ENCODE measurements around the gene PAFAH1B2. TPM values are rescaled to one million over a fixed set of nuclear protein-coding genes. Genes with fewer than 3 reads are reported as not detected.

The PAFAH1B2 gene
- total RNA-seq, 4 donors from 2014 or later, result 25.8 to 52.3 (median 35.2) TPM

DNA sequence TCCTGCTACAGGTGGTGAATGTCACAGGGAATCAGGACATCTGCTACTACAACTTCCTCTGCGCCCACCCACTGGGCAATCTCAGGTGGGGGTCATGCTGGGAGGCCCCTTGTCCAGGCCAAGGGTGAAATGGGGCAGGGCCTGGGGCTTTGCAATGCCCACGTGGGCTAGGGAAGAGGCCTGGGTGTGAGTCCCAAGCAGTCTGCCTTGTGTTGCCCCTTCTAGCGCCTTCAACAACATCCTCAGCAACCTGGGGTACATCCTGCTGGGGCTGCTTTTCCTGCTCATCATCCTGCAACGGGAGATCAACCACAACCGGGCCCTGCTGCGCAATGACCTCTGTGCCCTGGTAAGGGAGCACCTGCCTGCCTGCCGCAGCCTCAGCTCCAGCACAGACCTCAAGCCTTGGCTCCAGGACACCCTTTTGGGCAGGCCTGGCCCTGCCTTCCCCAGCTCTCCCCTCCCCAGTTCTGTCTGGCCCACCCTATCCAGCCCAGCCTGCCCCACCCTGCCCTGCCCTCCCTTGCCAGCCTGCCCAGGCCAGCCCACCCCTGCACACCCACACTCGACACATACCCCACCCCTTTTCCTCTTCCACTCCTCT lies 46.0 kb downstream of the PAFAH1B2 start:
- TF ChIP-seq, protein P1, sequence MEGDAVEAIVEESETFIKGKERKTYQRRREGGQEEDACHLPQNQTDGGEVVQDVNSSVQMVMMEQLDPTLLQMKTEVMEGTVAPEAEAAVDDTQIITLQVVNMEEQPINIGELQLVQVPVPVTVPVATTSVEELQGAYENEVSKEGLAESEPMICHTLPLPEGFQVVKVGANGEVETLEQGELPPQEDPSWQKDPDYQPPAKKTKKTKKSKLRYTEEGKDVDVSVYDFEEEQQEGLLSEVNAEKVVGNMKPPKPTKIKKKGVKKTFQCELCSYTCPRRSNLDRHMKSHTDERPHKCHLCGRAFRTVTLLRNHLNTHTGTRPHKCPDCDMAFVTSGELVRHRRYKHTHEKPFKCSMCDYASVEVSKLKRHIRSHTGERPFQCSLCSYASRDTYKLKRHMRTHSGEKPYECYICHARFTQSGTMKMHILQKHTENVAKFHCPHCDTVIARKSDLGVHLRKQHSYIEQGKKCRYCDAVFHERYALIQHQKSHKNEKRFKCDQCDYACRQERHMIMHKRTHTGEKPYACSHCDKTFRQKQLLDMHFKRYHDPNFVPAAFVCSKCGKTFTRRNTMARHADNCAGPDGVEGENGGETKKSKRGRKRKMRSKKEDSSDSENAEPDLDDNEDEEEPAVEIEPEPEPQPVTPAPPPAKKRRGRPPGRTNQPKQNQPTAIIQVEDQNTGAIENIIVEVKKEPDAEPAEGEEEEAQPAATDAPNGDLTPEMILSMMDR (IDR thresholded peaks at IDR 0.05 in 4 of 5, conservative IDR thresholded peaks at IDR 0.05 in 1 of 5), result no peak
- no peak for TF ChIP-seq POLR2A (IDR thresholded peaks at IDR 0.05)

DNA sequence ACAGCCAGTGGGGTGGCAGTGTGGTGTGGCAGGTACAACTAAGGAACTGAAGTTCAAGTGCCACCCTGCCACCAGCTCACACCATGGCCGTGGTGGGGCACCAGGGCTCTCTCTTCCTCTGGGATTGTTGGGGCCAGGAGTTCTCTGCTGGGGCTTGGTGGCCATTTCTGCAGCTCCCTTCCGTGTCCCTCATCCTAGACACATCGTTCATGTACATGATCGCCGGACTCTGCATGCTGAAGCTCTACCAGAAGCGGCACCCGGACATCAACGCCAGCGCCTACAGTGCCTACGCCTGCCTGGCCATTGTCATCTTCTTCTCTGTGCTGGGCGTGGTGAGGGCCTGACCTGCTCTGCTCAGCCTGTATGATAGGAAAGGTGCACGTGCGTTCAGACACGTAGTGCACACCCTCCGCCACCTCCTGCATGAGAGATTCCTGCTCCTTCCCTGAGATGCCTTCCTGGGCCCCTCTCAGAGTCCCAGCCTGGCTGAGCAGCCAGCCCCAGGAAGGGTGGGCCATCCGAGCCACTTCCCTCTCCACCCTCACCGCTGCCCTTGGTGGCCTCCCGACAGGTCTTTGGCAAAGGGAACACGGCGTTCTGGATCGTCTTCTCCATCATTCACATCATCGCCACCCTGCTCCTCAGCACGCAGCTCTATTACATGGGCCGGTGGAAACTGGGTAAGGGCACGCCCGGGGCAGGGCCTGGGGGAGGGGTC lies 47.8 kb downstream of the PAFAH1B2 start:
- DNase-seq (peak in 1 of 2 donors; percentile 9), ATAC-seq (no peak)
- H3K27ac ChIP-seq, result no peak overlapping the region
- in situ Hi-C loops (cut with MboI; ENCODE audit: low sequenced_read_pairs in 4 of 4), result no loop called here
- H3K4me3 ChIP-seq, result no peak overlapping the region
- intact Hi-C loops (cut with DNase I; ENCODE audit: low total_unique reads), result no loop called here
- H3K36me3 ChIP-seq, result peaks cover 0 to 76% of the 10 kb centered on the region in 2 donors
- H3K9me3 ChIP-seq, result no peaks in the 10 kb centered on the region
- H3K27me3 ChIP-seq, result no peaks in the 10 kb centered on the region
- TF ChIP-seq, protein P1 (IDR thresholded peaks at IDR 0.05 in 4 of 5, conservative IDR thresholded peaks at IDR 0.05 in 1 of 5), result no peak
- no peak for TF ChIP-seq POLR2A (IDR thresholded peaks at IDR 0.05)
- peaks cover 7 to 9% of the 10 kb centered on the region in 2 donors for H3K4me1 ChIP-seq

More for the DNA sequence above, 46.0 kb downstream of the PAFAH1B2 start:
- ATAC-seq (no peak), DNase-seq (no peak)
- no peaks in the 10 kb centered on the region for H3K27me3 ChIP-seq
- in situ Hi-C loops (cut with MboI; ENCODE audit: low sequenced_read_pairs in 4 of 4) (no loop called here), intact Hi-C loops (cut with DNase I; ENCODE audit: low total_unique reads) (no loop called here)
- peaks cover 7 to 9% of the 10 kb centered on the region in 2 donors for H3K4me1 ChIP-seq
- H3K9me3 ChIP-seq, result no peaks in the 10 kb centered on the region
- H3K36me3 ChIP-seq, result peaks cover 0 to 76% of the 10 kb centered on the region in 2 donors
- no peak overlapping the region for H3K4me3 ChIP-seq
- H3K27ac ChIP-seq, result no peak overlapping the region

DNA sequence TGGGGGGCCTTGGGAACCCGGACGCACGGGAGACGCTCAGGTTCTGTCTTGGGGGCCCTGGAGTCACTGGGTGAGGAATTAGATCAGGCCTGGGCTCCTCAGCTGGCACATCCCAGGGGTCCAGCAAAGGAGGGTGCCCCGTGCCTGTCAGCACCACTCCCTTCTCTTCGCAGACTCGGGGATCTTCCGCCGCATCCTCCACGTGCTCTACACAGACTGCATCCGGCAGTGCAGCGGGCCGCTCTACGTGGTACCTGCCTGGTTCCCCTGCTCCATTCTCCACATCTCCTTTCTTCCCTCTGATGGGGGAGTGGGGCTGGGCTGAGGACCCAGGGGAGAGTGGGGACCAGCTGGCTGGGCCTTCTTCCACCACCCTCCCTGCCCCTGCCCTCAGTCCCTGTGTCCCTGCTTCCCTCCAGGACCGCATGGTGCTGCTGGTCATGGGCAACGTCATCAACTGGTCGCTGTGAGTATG lies 48.4 kb downstream of the PAFAH1B2 start:
- intact Hi-C loops (cut with DNase I; ENCODE audit: low total_unique reads) (no loop called here), in situ Hi-C loops (cut with MboI; ENCODE audit: low sequenced_read_pairs in 4 of 4) (no loop called here)
- H3K9me3 ChIP-seq, result no peaks in the 10 kb centered on the region
- no peak for ATAC-seq
- H3K36me3 ChIP-seq, result peaks cover 0 to 70% of the 10 kb centered on the region in 2 donors
- H3K27ac ChIP-seq, result no peak overlapping the region
- H3K27me3 ChIP-seq, result no peaks in the 10 kb centered on the region
- peaks cover 7 to 9% of the 10 kb centered on the region in 2 donors for H3K4me1 ChIP-seq
- DNase-seq, result no peak
- no peak overlapping the region for H3K4me3 ChIP-seq
- TF ChIP-seq, protein P1 (IDR thresholded peaks at IDR 0.05 in 4 of 5, conservative IDR thresholded peaks at IDR 0.05 in 1 of 5), result no peak
- TF ChIP-seq POLR2A (IDR thresholded peaks at IDR 0.05), result no peak

DNA sequence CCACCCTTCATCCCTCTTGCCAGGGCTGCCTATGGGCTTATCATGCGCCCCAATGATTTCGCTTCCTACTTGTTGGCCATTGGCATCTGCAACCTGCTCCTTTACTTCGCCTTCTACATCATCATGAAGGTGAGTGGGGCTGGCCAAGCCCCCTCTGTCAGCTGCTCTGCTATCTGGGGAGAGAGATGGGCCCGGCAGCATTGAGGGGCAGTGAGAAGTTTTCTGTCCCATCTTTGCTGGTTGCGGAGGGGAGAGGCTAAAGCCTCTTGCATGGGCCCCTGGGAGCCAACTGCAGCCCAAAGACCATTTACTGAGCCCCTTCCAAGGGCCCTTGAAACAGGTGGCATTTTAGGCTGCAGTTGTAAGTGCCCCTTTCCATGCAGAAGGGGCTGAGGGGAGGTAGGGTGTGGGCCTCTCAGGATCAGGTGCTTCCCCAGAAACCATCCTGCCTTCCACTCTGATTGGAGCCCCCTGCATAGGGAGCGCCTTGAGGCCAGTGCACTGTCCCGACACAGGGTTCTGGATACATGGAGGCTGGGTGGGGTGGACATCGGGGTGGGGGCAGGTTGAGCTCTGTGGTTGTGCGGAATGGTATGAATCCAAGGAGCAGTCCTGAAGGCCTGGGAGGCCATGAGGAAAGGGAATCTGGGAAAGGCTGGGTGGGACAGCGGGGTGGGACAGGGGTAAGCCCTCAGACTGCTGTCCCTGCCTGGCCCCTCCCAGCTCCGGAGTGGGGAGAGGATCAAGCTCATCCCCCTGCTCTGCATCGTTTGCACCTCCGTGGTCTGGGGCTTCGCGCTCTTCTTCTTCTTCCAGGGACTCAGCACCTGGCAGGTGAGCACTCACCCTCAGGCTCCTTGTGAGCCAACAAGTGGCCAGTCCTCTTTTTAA lies 49.3 kb downstream of the PAFAH1B2 start:
- no peak for DNase-seq
- intact Hi-C loops (cut with DNase I; ENCODE audit: low total_unique reads), result no loop called here
- H3K27ac ChIP-seq, result peak overlapping the region in 2 of 4 donors; percentile 52 to 54

More for the DNA sequence above, 49.3 kb downstream of the PAFAH1B2 start:
- in situ Hi-C loops (cut with MboI; ENCODE audit: low sequenced_read_pairs in 4 of 4), result no loop called here
- ATAC-seq, result no peak
- Histone ChIP-seq H3K27me3 (no peaks in the 10 kb centered on the region), H3K4me3 (no peak overlapping the region), H3K9me3 (no peaks in the 10 kb centered on the region), H3K4me1 (peaks cover 7 to 9% of the 10 kb centered on the region in 2 donors), H3K36me3 (peaks cover 0 to 61% of the 10 kb centered on the region in 2 donors)
- TF ChIP-seq, protein P1 (IDR thresholded peaks at IDR 0.05 in 4 of 5, conservative IDR thresholded peaks at IDR 0.05 in 1 of 5), result no peak
- TF ChIP-seq POLR2A (IDR thresholded peaks at IDR 0.05), result no peak
